WTC11 (cell line): Measurements from ENCODE around the gene ZFX. TPM values are rescaled to one million over a fixed set of nuclear protein-coding genes. Genes with fewer than 3 reads are reported as not detected.

ENCODE experiments used
- ATAC-seq: fragments of 200-7000 bp; cut with Tn5 transposase; 2 replicates; pipeline ENCODE4 v1.10.0; 2021; ENCODE audit warnings: mild to moderate bottlenecking, moderate library complexity
- CTCF ChIA-PET: fragments of 300-600 bp; sonication (Branson Sonifier 250); formaldehyde crosslinking; loops from one replicate; lab custom pipeline; 2021; ENCODE audit warnings: antibody characterized with exemption; lab: Charles Lee
- POLR2A ChIA-PET: fragments of 350-600 bp; sonication (Branson Sonifier 250); formaldehyde crosslinking; loops from one replicate; lab custom pipeline; 2021; ENCODE audit warnings: antibody characterized with exemption; lab: Charles Lee
- DNase-seq: peaks from one replicate; pipeline ENCODE4 v3.0.0; 2021; ENCODE audit warnings: low spot score
- H3K27ac Mint-ChIP-seq: 2 replicates; pipeline ENCODE4 v1.8.0; 2021; ENCODE audit warnings: mixed read lengths
- H3K27me3 Mint-ChIP-seq: 2 replicates; pipeline ENCODE4 v1.8.0; 2021; ENCODE audit warnings: low read depth, mild to moderate bottlenecking, moderate library complexity, mixed read lengths
- H3K36me3 Mint-ChIP-seq: 2 replicates; pipeline ENCODE4 v1.8.0; 2021; ENCODE audit warnings: mixed read lengths
- H3K4me1 Mint-ChIP-seq: 2 replicates; pipeline ENCODE4 v1.8.0; 2022; ENCODE audit warnings: mixed read lengths
- H3K4me3 Mint-ChIP-seq: 2 replicates; pipeline ENCODE4 v1.8.0; 2021; ENCODE audit warnings: mild to moderate bottlenecking, moderate library complexity, mixed read lengths
- H3K9me3 Mint-ChIP-seq: 2 replicates; pipeline ENCODE4 v1.8.0; 2021; ENCODE audit warnings: mixed read lengths
- GABPB1 ChIP-seq: sonication (generic); formaldehyde crosslinking; IDR thresholded peaks from 2 replicates; pipeline ENCODE4 v1.8.1; 2023; ENCODE audit warnings: mild to moderate bottlenecking, missing genetic modification reagents
- GTF2I ChIP-seq: fragments of 250-450 bp; sonication (Bioruptor Pico); conservative IDR thresholded peaks from 2 replicates; pipeline ENCODE4 v1.4.0; 2021; ENCODE audit warnings: mild to moderate bottlenecking
- IRF2 ChIP-seq: sonication (generic); formaldehyde crosslinking; IDR thresholded peaks from 2 replicates; pipeline ENCODE4 v1.8.0; 2022; ENCODE audit warnings: low read depth, missing genetic modification reagents, borderline replicate concordance
- MXD4 ChIP-seq: fragments of 250-450 bp; sonication (Bioruptor Pico); IDR thresholded peaks from 2 replicates; pipeline ENCODE4 v1.8.0; 2021; ENCODE audit warnings: mild to moderate bottlenecking, moderate library complexity, borderline replicate concordance
- NR1H2 ChIP-seq: sonication (generic); formaldehyde crosslinking; IDR thresholded peaks from 2 replicates; pipeline ENCODE4 v1.9.0; 2021; ENCODE audit warnings: mild to moderate bottlenecking, moderate library complexity, missing genetic modification reagents
- NR2C2 ChIP-seq: sonication (generic); formaldehyde crosslinking; IDR thresholded peaks from 2 replicates; pipeline ENCODE4 v1.8.0; 2022; ENCODE audit warnings: mild to moderate bottlenecking, missing genetic modification reagents
- RELA ChIP-seq: sonication (generic); formaldehyde crosslinking; IDR thresholded peaks from 2 replicates; pipeline ENCODE4 v1.8.1; 2022; ENCODE audit warnings: missing genetic modification reagents, mild to moderate bottlenecking, borderline replicate concordance
- SMAD4 ChIP-seq: sonication (generic); formaldehyde crosslinking; IDR thresholded peaks from 2 replicates; pipeline ENCODE4 v1.8.0; 2022; ENCODE audit warnings: mild to moderate bottlenecking, missing genetic modification reagents
- TEAD1 ChIP-seq: sonication (generic); formaldehyde crosslinking; IDR thresholded peaks from 2 replicates; pipeline ENCODE4 v1.8.0; 2022; ENCODE audit warnings: mild to moderate bottlenecking, missing genetic modification reagents
- TP53 ChIP-seq: sonication (generic); formaldehyde crosslinking; IDR thresholded peaks from 2 replicates; pipeline ENCODE4 v1.8.1; 2023; ENCODE audit warnings: mild to moderate bottlenecking, missing genetic modification reagents
- ZNF121 ChIP-seq: sonication (generic); formaldehyde crosslinking; IDR thresholded peaks from 2 replicates; pipeline ENCODE4 v1.8.0; 2023; ENCODE audit warnings: missing genetic modification reagents
- ZNF219 ChIP-seq: sonication (generic); formaldehyde crosslinking; IDR thresholded peaks from 2 replicates; pipeline ENCODE4 v1.8.0; 2023; ENCODE audit warnings: missing genetic modification reagents, mild to moderate bottlenecking, borderline replicate concordance
- ZNF263 ChIP-seq: sonication (generic); formaldehyde crosslinking; IDR thresholded peaks from 2 replicates; pipeline ENCODE4 v1.8.1; 2022; ENCODE audit warnings: low read depth, mild to moderate bottlenecking, moderate library complexity, missing genetic modification reagents
- ZNF423 ChIP-seq: fragments of 250-450 bp; sonication (Bioruptor Pico); IDR thresholded peaks from 2 replicates; pipeline ENCODE4 v2.1.2; 2022; ENCODE audit warnings: mild to moderate bottlenecking, moderate library complexity
- total RNA-seq: library from RNA; stranded (reverse); gene quantifications from 3 replicates; pipeline ENCODE4 v1.2.3, GENCODE V29; 2021
- TF ChIP-seq, protein P1 (sequence below): sonication (generic); formaldehyde crosslinking; IDR thresholded peaks from 2 replicates; pipeline ENCODE4 v1.8.0; 2023; ENCODE audit warnings: missing genetic modification reagents, mild to moderate bottlenecking, borderline replicate concordance
- TF ChIP-seq, protein P2 (sequence below): sonication (generic); formaldehyde crosslinking; IDR thresholded peaks from 2 replicates; pipeline ENCODE4 v1.8.0; 2022; ENCODE audit warnings: missing genetic modification reagents
- TF ChIP-seq, protein P3 (sequence below): sonication (generic); formaldehyde crosslinking; IDR thresholded peaks from 2 replicates; pipeline ENCODE4 v1.8.0; 2022; ENCODE audit warnings: mild to moderate bottlenecking, missing genetic modification reagents
- TF ChIP-seq, protein P4 (sequence below): fragments of 250-450 bp; sonication (Bioruptor Pico); IDR thresholded peaks from 2 replicates; pipeline ENCODE4 v1.8.0; 2021; ENCODE audit warnings: mild to moderate bottlenecking
- TF ChIP-seq, protein P5 (sequence below): sonication (generic); formaldehyde crosslinking; IDR thresholded peaks from 2 replicates; pipeline ENCODE4 v1.8.0; 2022; ENCODE audit warnings: mild to moderate bottlenecking, missing genetic modification reagents
- TF ChIP-seq, protein P6 (sequence below): sonication (generic); formaldehyde crosslinking; IDR thresholded peaks from 2 replicates; pipeline ENCODE4 v1.8.0; 2023; ENCODE audit warnings: missing genetic modification reagents

The ZFX gene
- total RNA-seq, 1 experiment from 2014 or later = 19.3 TPM

DNA sequence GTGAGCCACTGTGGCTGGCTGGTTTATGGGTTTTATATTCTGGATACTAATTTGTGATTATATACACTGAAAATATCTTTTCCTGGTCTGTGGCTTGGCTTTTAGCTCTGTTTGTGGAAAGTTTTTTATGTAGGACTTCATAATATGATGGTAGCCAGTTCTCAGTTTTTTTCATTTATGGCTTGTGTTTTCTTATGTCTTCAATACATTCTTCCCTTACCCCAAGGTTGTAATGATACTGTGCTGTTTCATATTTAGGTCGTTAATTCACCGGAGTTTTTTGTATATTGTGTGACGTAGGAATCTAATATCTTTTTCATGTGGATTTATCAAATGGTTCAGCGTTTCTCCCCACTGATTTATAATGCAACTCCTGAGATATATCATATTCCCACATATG, 6.6 kb downstream of the ZFX start:
- H3K36me3 Mint-ChIP-seq = peaks cover 5% of the 10 kb centered on the region; the same call in 1 of the 2 replicates
- no peaks in the 10 kb centered on the region for H3K27me3 Mint-ChIP-seq
- 0 out of 2 replicates have a peak overlapping the region, but pooled peaks have one; percentile 41 for H3K27ac Mint-ChIP-seq
- ATAC-seq = no peak
- H3K9me3 Mint-ChIP-seq = no peaks in the 10 kb centered on the region
- H3K4me3 Mint-ChIP-seq = no peak overlapping the region
- ChIA-PET POLR2A (no interaction called here), CTCF (interaction anchor here (0.5 kb wide), 1 partner anchor 86 kb away, joined by 4 read pairs; no protein-coding TSS in a partner anchor)
- H3K4me1 Mint-ChIP-seq = peaks cover 29% of the 10 kb centered on the region
- TF ChIP-seq, protein P1, sequence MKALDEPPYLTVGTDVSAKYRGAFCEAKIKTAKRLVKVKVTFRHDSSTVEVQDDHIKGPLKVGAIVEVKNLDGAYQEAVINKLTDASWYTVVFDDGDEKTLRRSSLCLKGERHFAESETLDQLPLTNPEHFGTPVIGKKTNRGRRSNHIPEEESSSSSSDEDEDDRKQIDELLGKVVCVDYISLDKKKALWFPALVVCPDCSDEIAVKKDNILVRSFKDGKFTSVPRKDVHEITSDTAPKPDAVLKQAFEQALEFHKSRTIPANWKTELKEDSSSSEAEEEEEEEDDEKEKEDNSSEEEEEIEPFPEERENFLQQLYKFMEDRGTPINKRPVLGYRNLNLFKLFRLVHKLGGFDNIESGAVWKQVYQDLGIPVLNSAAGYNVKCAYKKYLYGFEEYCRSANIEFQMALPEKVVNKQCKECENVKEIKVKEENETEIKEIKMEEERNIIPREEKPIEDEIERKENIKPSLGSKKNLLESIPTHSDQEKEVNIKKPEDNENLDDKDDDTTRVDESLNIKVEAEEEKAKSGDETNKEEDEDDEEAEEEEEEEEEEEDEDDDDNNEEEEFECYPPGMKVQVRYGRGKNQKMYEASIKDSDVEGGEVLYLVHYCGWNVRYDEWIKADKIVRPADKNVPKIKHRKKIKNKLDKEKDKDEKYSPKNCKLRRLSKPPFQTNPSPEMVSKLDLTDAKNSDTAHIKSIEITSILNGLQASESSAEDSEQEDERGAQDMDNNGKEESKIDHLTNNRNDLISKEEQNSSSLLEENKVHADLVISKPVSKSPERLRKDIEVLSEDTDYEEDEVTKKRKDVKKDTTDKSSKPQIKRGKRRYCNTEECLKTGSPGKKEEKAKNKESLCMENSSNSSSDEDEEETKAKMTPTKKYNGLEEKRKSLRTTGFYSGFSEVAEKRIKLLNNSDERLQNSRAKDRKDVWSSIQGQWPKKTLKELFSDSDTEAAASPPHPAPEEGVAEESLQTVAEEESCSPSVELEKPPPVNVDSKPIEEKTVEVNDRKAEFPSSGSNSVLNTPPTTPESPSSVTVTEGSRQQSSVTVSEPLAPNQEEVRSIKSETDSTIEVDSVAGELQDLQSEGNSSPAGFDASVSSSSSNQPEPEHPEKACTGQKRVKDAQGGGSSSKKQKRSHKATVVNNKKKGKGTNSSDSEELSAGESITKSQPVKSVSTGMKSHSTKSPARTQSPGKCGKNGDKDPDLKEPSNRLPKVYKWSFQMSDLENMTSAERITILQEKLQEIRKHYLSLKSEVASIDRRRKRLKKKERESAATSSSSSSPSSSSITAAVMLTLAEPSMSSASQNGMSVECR (CRISPR knock-in tag) = no peak
- TF ChIP-seq, protein P2, sequence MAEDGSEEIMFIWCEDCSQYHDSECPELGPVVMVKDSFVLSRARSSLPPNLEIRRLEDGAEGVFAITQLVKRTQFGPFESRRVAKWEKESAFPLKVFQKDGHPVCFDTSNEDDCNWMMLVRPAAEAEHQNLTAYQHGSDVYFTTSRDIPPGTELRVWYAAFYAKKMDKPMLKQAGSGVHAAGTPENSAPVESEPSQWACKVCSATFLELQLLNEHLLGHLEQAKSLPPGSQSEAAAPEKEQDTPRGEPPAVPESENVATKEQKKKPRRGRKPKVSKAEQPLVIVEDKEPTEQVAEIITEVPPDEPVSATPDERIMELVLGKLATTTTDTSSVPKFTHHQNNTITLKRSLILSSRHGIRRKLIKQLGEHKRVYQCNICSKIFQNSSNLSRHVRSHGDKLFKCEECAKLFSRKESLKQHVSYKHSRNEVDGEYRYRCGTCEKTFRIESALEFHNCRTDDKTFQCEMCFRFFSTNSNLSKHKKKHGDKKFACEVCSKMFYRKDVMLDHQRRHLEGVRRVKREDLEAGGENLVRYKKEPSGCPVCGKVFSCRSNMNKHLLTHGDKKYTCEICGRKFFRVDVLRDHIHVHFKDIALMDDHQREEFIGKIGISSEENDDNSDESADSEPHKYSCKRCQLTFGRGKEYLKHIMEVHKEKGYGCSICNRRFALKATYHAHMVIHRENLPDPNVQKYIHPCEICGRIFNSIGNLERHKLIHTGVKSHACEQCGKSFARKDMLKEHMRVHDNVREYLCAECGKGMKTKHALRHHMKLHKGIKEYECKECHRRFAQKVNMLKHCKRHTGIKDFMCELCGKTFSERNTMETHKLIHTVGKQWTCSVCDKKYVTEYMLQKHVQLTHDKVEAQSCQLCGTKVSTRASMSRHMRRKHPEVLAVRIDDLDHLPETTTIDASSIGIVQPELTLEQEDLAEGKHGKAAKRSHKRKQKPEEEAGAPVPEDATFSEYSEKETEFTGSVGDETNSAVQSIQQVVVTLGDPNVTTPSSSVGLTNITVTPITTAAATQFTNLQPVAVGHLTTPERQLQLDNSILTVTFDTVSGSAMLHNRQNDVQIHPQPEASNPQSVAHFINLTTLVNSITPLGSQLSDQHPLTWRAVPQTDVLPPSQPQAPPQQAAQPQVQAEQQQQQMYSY = no peak
- TF ChIP-seq, protein P3, sequence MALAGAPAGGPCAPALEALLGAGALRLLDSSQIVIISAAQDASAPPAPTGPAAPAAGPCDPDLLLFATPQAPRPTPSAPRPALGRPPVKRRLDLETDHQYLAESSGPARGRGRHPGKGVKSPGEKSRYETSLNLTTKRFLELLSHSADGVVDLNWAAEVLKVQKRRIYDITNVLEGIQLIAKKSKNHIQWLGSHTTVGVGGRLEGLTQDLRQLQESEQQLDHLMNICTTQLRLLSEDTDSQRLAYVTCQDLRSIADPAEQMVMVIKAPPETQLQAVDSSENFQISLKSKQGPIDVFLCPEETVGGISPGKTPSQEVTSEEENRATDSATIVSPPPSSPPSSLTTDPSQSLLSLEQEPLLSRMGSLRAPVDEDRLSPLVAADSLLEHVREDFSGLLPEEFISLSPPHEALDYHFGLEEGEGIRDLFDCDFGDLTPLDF (CRISPR knock-in tag) = no peak
- TF ChIP-seq GABPB1 (CRISPR knock-in tag) (no peak), TEAD1 (no peak), ZNF263 (CRISPR knock-in tag) (no peak), ZNF219 (CRISPR knock-in tag) (no peak)
- DNase-seq = no peak

- H3K27ac Mint-ChIP-seq = no peak overlapping the region
- no peaks in the 10 kb centered on the region for H3K9me3 Mint-ChIP-seq
- DNase-seq (no peak), ATAC-seq (no peak)
- TF ChIP-seq TEAD1 (no peak), NR2C2 (no peak), ZNF121 (CRISPR knock-in tag) (0 out of 2 replicates have a peak, but pooled peaks have one; percentile 53), SMAD4 (no peak), TP53 (no peak), NR1H2 (CRISPR knock-in tag) (no peak)
- TF ChIP-seq, protein P3 (CRISPR knock-in tag) = no peak
- peaks cover 3% of the 10 kb centered on the region; the same call in 1 of the 2 replicates for H3K36me3 Mint-ChIP-seq
- H3K4me3 Mint-ChIP-seq = no peak overlapping the region
- ChIA-PET CTCF (interaction anchor here (0.8 kb wide), 1 partner anchor 100 kb away, joined by 3 read pairs; no protein-coding TSS in a partner anchor), POLR2A (no interaction called here)
- H3K4me1 Mint-ChIP-seq = peaks cover 13% of the 10 kb centered on the region
- no peaks in the 10 kb centered on the region for H3K27me3 Mint-ChIP-seq
These were observed 9.4 kb downstream of the ZFX start for GRCh38 chrX:24158881-24159280.

GRCh38 chrX:24166078-24166477, 16.5 kb downstream of the ZFX start:
- no peak for ATAC-seq
- Mint-ChIP-seq H3K4me1 (peaks cover 58% of the 10 kb centered on the region), H3K36me3 (no peaks in the 10 kb centered on the region), H3K27me3 (no peaks in the 10 kb centered on the region), H3K9me3 (no peaks in the 10 kb centered on the region), H3K27ac (no peak overlapping the region), H3K4me3 (no peak overlapping the region)
- ChIA-PET CTCF (no interaction called here), POLR2A (interaction anchor here (0.6 kb wide), 1 partner anchor 369 kb away, joined by 6 read pairs; no protein-coding TSS in a partner anchor)
- DNase-seq = no peak
- TF ChIP-seq, protein P4, sequence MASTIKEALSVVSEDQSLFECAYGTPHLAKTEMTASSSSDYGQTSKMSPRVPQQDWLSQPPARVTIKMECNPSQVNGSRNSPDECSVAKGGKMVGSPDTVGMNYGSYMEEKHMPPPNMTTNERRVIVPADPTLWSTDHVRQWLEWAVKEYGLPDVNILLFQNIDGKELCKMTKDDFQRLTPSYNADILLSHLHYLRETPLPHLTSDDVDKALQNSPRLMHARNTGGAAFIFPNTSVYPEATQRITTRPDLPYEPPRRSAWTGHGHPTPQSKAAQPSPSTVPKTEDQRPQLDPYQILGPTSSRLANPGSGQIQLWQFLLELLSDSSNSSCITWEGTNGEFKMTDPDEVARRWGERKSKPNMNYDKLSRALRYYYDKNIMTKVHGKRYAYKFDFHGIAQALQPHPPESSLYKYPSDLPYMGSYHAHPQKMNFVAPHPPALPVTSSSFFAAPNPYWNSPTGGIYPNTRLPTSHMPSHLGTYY (CRISPR knock-in tag) = no peak
- TF ChIP-seq, protein P5, sequence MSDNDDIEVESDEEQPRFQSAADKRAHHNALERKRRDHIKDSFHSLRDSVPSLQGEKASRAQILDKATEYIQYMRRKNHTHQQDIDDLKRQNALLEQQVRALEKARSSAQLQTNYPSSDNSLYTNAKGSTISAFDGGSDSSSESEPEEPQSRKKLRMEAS (CRISPR knock-in tag) = no peak
- TF ChIP-seq GTF2I (CRISPR knock-in tag) (no peak), ZNF423 (CRISPR knock-in tag) (no peak), RELA (CRISPR knock-in tag) (no peak), IRF2 (CRISPR knock-in tag) (no peak), TEAD1 (no peak), MXD4 (CRISPR knock-in tag) (no peak)
- TF ChIP-seq, protein P6, sequence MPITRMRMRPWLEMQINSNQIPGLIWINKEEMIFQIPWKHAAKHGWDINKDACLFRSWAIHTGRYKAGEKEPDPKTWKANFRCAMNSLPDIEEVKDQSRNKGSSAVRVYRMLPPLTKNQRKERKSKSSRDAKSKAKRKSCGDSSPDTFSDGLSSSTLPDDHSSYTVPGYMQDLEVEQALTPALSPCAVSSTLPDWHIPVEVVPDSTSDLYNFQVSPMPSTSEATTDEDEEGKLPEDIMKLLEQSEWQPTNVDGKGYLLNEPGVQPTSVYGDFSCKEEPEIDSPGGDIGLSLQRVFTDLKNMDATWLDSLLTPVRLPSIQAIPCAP = no peak
